IPS DF 4.7 (cell line): ENCODE data around the gene STPG1.

Experiments
- DNase-seq: peaks from one replicate; pipeline ENCODE4 v3.0.0-alpha.2; 2013; ENCODE audit warnings: low spot score; ENCODE audit errors: extremely low read depth

STPG1 gene

GRCh38 chr1:24318615-24319311 is 94.8 kb downstream of the STPG1 start:
- no peak for DNase-seq

- DNase-seq, result no peak
These were observed 95.5 kb downstream of the STPG1 start for GRCh38 chr1:24317956-24318614.

GRCh38 chr1:24317081-24317480 is 96.5 kb downstream of the STPG1 start:
- DNase-seq, result no peak

GRCh38 chr1:24316645-24317044 is 96.9 kb downstream of the STPG1 start:
- DNase-seq, result no peak

GRCh38 chr1:24315391-24315790 is 98.2 kb downstream of the STPG1 start:
- DNase-seq, result no peak

GRCh38 chr1:24311741-24312140 is 101.8 kb downstream of the STPG1 start:
- no peak for DNase-seq

GRCh38 chr1:24311234-24311633 is 102.3 kb downstream of the STPG1 start:
- no peak for DNase-seq

GRCh38 chr1:24309762-24310485 is 103.7 kb downstream of the STPG1 start:
- no peak for DNase-seq

GRCh38 chr1:24308365-24309015 is 105.1 kb downstream of the STPG1 start:
- peak; percentile 75 for DNase-seq
